Measurements from ENCODE around the gene ADARB1.

Gene ADARB1

DNA sequence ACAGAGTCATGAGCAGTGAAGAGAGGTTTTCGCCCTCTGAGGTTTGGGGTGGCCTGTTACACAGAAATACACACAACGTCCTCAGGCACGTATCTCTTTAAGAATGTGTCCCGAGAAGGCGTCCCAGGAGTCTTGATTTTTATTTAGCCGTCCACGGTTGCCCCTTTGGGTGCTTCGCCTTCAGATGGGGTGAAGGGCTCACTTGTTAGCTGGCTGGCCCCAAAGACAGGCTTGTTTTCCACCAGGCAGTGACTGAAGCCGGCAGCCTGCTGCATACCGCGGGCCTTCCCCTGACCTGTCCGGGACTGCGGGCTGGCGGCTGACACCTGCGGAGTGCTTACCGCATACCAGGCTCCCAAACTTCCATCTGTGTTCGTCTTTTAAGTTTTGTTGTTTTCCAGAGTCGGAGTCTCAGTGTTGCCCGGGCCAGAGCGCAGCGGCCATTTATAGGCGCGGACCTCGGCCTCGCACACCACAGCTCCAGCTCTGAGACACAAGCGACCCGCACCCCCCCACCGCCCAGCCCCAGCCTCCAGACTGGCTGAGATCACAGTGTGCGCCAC lies 1.6 kb upstream of the ADARB1 start:
- FAIRE-seq (no peak), DNase-seq (ENCODE audit: insufficient read length) (no peak)
- TF ChIP-seq POLR2A (IDR thresholded peaks at IDR 0.05; ENCODE audit: low read depth, low read length) (no peak), TAF1 (IDR thresholded peaks at IDR 0.05; ENCODE audit: borderline replicate concordance, low read depth, low read length) (no peak), POLR2AphosphoS5 (IDR thresholded peaks at IDR 0.05; ENCODE audit: low read depth, low read length) (no peak)

DNA sequence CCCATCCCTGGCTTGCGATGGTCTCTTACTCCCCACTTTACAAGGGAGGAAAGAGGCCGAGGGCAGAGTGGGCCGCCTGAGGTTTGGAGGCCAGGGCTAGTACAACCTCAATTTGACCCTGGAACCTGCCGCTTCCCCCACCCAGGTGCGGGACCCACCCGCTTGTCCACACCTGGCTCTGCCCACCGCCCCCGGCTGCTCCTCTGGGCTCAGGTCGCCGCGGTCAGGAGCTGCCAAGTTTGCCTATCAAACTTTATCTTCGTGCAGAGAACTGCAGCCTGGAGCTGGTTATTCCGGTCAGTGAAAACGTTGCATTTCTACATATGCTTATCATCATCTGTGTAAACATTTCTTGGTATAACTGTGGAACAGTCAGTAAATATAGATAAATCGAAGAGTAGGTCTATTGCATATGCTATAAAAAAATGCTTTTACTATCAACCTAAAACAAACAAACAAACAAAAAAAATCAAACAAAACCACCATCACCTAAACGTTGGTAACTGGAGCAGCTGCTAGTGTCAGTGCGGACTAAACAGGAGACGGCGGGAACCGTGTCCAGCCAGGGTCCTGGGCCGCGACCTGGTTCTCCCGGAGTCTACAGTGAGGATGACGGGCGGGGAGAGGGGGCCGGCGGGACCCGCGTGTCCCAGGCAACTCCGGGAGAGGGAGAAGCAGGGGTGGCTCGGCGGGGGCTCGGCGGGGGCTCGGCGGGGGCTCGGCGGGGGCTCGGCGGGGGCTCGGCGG lies 906 bp upstream of the ADARB1 start:
- no peak for FAIRE-seq
- TF ChIP-seq POLR2A (IDR thresholded peaks at IDR 0.05; ENCODE audit: low read depth, low read length) (no peak), POLR2AphosphoS5 (IDR thresholded peaks at IDR 0.05; ENCODE audit: low read depth, low read length) (no peak), TAF1 (IDR thresholded peaks at IDR 0.05; ENCODE audit: borderline replicate concordance, low read depth, low read length) (no peak)
- DNase-seq (ENCODE audit: insufficient read length): no peak

DNA sequence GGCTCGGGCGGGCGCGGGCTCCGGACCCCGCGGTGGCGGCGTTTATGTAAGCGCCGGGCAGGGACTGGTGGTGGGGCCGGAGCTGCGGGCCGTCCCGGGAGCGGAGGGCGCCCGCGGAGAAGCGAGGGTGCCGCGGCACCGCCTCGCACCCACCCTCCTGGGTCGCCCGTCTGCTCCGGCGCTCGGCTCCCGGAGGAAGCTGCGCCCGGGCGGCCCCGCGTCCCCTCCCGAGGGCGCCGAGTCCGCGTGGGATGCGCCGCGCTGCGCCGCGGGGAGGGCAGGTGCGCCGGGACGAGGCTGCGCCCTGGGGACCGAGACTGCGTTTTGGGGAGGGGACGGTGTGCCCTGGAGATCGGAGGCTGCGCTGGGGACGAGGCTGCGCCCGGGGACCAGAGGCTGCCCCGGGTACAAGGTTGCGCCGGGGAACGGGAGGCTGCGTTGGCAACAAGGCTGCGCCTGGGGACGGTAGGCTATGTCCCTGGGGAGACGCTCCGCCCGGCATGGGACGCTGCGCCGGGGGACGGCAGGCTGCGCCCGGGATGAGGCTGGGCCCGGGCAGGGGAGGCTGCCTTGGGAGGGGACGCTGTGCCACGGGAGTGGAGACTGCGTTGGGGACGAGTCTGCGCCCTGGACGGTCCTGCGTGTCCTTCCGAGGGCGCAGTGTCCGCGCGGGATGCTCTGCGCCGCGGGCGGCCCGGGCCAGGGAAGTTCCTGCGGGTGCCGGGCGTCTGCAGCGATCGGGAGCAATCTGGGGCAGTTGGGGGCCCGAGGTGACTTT lies 627 bp downstream of the ADARB1 start:
- FAIRE-seq: no peak

DNA sequence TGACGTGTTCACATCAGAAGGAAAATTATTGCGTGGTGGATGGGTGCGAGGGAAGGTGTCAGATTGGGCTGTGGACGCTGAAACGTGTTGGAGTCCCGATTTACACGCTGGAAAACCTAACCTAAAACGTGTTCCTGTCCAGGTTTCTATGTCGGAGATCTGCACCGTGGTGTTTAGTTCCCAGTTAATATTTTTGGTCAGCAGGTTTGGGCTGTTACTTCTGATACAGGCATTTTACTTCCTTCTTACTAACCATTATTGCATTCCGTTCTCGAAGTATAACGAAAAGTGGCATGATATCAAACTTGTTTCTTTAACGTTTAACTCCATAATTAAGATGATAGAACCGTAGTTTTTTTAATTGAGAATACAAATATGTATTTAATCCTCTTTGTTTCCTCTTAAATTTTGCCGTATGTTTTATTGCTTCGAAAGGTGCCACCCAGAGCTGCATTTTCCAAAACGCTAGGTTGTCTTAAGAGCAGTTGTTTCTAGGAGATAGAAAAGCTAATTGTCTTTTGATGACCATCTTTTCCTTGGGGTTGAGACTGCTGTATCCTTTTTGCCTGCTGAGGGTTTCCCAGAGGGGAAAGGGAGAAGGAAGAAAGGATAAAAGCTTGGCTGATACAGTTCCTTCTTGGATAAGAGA lies 1.3 kb downstream of the ADARB1 start:
- DNase-seq (ENCODE audit: insufficient read length) (no peak), FAIRE-seq (no peak)

More for the DNA sequence above, 627 bp downstream of the ADARB1 start:
- DNase-seq (ENCODE audit: insufficient read length): no peak
- no peak for TF ChIP-seq TAF1 (IDR thresholded peaks at IDR 0.05; ENCODE audit: borderline replicate concordance, low read depth, low read length)
- no peak for TF ChIP-seq POLR2A (IDR thresholded peaks at IDR 0.05; ENCODE audit: low read depth, low read length)
- TF ChIP-seq POLR2AphosphoS5 (IDR thresholded peaks at IDR 0.05; ENCODE audit: low read depth, low read length): no peak

DNA sequence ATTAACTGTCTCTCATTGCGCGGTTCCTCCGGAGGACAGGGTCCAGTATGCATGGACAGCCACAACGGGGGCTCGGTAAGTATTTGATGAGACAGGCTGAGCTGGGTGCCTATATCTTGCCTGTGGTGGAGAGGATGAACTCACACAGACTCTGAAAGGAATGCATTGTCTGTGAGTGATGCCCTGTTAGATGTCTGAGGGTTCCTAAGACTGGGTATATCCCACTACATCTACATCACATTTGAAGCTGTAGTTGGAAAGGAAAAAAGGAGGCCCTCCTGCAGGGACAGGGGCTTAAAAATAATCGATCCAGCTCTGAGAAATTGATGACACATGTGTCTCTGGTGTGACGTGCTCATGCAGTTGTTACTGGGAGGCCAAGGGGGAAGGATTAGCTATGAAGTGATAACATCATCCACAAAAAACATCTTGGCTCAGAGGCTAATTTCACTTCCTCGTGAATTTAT lies 1.9 kb downstream of the ADARB1 start:
- FAIRE-seq: no peak

More for the DNA sequence above, 1.3 kb downstream of the ADARB1 start:
- TF ChIP-seq POLR2A (IDR thresholded peaks at IDR 0.05; ENCODE audit: low read depth, low read length) (no peak), TAF1 (IDR thresholded peaks at IDR 0.05; ENCODE audit: borderline replicate concordance, low read depth, low read length) (no peak), POLR2AphosphoS5 (IDR thresholded peaks at IDR 0.05; ENCODE audit: low read depth, low read length) (no peak)

DNA sequence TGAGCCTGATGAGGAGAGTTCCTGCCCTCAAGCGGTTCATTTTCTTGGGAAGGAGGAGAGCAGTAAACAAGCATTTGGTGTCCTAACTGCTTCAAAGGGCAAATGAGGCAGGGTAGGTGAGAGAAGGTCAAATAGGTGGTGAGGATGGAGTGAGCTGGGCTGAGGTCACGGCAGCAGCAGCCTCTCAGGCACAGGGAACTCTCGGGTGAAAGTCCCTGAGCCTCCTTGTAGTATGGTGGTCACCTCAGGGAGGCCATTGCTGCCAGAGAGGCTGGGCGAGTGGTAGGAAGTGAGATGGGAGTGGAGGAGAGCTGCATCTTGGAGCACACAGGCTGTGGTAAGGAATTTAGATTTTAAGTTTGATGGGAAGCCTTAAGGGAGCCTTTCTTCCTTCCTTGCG lies 4.0 kb downstream of the ADARB1 start:
- FAIRE-seq (no peak), DNase-seq (ENCODE audit: insufficient read length) (no peak)
- TF ChIP-seq POLR2AphosphoS5 (IDR thresholded peaks at IDR 0.05; ENCODE audit: low read depth, low read length) (no peak), TAF1 (IDR thresholded peaks at IDR 0.05; ENCODE audit: borderline replicate concordance, low read depth, low read length) (no peak), POLR2A (IDR thresholded peaks at IDR 0.05; ENCODE audit: low read depth, low read length) (no peak)

More for the DNA sequence above, 1.9 kb downstream of the ADARB1 start:
- DNase-seq (ENCODE audit: insufficient read length): no peak
- TF ChIP-seq POLR2AphosphoS5 (IDR thresholded peaks at IDR 0.05; ENCODE audit: low read depth, low read length) (no peak), POLR2A (IDR thresholded peaks at IDR 0.05; ENCODE audit: low read depth, low read length) (no peak)

DNA sequence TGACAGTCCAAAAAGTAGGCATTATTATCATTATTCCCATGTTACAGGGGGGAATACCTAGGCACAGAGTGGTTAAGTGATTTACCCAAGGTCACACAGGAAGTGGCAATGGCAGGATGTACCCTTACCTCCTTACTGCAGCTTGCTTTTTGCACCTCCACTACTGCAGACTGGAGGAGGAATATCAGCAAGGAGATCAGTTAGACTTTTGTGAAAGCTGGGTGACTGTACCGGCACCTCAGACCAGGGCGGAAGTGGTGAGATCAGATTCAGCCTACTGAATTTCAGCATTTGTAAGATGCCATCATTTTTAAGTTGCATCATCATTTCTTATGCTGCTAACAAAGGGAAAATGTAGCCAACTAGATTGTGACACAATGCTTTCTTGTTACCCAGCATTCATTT lies 4.5 kb downstream of the ADARB1 start:
- TF ChIP-seq POLR2AphosphoS5 (IDR thresholded peaks at IDR 0.05; ENCODE audit: low read depth, low read length): no peak
- no peak for TF ChIP-seq TAF1 (IDR thresholded peaks at IDR 0.05; ENCODE audit: borderline replicate concordance, low read depth, low read length)
- TF ChIP-seq POLR2A (IDR thresholded peaks at IDR 0.05; ENCODE audit: low read depth, low read length): no peak
- FAIRE-seq (no peak), DNase-seq (ENCODE audit: insufficient read length) (no peak)

DNA sequence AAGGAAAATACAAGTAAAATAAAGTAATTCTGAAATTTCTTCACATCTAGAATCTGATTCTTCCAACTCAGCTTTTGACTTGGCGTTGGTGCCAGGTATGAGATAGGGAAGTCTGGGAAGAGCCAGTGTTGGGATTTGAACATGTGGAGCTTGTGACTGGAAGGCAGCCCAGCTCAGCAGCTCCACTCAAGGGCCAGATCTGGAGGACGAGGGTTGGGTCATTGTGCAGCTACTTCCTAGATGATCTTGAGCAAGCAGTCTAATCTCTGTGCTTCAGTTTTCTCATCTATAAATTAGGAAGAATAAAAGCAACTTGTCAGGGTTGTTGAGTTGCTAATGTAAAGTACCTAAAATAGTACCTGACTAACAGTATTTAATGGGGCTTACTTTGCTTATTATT lies 5.0 kb downstream of the ADARB1 start:
- FAIRE-seq: no peak
- TF ChIP-seq TAF1 (IDR thresholded peaks at IDR 0.05; ENCODE audit: borderline replicate concordance, low read depth, low read length) (no peak), POLR2A (IDR thresholded peaks at IDR 0.05; ENCODE audit: low read depth, low read length) (no peak), POLR2AphosphoS5 (IDR thresholded peaks at IDR 0.05; ENCODE audit: low read depth, low read length) (no peak)
- no peak for DNase-seq (ENCODE audit: insufficient read length)

DNA sequence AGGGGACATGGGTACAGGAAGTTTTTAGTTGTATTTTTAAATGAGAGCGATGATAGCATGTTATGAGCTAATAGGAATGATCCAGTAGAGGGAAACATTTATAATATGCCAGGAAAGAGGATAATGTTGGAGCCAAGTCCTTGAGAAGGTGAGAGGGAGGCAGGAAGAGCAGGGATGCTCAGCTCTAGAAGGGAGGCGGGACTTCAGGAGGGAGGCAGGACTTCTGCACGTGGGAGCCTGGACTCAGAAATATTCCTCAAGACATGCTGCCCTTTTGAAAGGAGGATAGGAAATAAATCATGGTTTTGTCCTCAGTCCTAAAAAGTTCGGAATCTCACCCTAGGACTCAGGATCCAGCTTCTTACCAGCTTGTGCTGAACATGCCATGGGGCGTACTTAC lies 5.9 kb downstream of the ADARB1 start:
- DNase-seq (ENCODE audit: insufficient read length): no peak
- FAIRE-seq: no peak
- TF ChIP-seq TAF1 (IDR thresholded peaks at IDR 0.05; ENCODE audit: borderline replicate concordance, low read depth, low read length) (no peak), POLR2AphosphoS5 (IDR thresholded peaks at IDR 0.05; ENCODE audit: low read depth, low read length) (no peak), POLR2A (IDR thresholded peaks at IDR 0.05; ENCODE audit: low read depth, low read length) (no peak)

DNA sequence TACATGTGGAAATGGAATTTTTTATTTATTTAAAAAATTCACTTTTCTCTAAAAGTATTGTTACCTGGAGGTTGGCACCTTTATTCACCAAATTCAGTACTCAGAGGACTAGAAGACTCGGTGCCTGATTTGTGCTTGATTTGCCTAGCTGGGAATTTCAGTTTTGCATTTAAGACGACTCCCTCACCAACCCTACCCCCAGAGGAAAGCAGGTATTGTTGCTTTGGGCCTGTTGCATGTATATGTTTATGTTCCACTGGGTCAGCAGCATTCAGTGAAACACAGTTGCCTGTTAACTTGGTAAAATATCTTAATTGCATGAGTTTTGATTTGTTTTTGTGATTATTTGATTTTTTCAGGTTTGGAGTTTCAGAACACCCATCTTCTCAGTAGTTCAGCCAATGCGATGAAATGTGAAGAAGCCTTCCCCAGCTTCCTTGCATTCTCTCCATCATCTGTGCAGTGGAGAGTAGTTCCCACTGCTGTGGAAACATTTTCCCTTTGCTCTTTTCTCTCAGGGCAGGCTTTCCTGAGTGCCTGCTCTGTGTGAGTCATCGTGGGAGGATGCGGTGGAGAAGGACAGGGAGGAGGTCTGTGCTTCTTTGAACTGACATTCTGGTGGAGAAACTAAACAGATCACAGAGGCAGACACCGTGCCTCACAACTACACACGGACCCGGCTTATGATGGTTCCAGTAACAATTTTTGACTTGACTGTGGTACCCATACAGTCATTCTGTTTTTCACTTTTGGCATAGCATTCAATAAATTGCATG lies 6.4 kb downstream of the ADARB1 start:
- DNase-seq (ENCODE audit: insufficient read length): no peak
- TF ChIP-seq TAF1 (IDR thresholded peaks at IDR 0.05; ENCODE audit: borderline replicate concordance, low read depth, low read length) (no peak), POLR2A (IDR thresholded peaks at IDR 0.05; ENCODE audit: low read depth, low read length) (no peak), POLR2AphosphoS5 (IDR thresholded peaks at IDR 0.05; ENCODE audit: low read depth, low read length) (no peak)
- no peak for FAIRE-seq

Measured in GM12892 (cell line).